CD4-positive, CD25-positive, alpha-beta regulatory T cell (primary cell): ENCODE measurements around the gene RALGAPB. TPM values are rescaled to one million over a fixed set of nuclear protein-coding genes. Genes with fewer than 3 reads are reported as not detected.
"Not testable (repeated sequence)": the region's sequence is repeated elsewhere in the genome, so short reads cannot be mapped to it uniquely, and the experiment has no call there.

Source experiments
- ATAC-seq, 2 donors: fragments of 150-1000 bp; cut with Tn5 transposase; one replicate each; pipeline ENCODE4 v1.10.0; 2021; ENCODE audit warnings: low read depth in 2 of 2, moderate number of reproducible peaks in 2 of 2, moderate library complexity in 1 of 2
- DNase-seq, 3 donors: peaks; one replicate each; pipeline versions ENCODE4 v3.0.0 to v3.0.0-alpha.2; 2012 to 2022; ENCODE audit warnings: mixed read lengths in 1 of 3
- H3K27ac ChIP-seq: one replicate; pipeline ENCODE4 v1.7.0; 2013; ENCODE audit warnings: mild to moderate bottlenecking, low read length; ENCODE audit not compliant: insufficient read depth, poor library complexity, severe bottlenecking
- H3K27me3 ChIP-seq: one replicate; pipeline ENCODE4 v1.7.0; 2013; ENCODE audit warnings: low read length; ENCODE audit not compliant: control insufficient read depth, insufficient read depth
- H3K36me3 ChIP-seq: one replicate; pipeline ENCODE4 v1.7.0; 2013; ENCODE audit warnings: mild to moderate bottlenecking, low read length, moderate library complexity; ENCODE audit not compliant: control insufficient read depth, insufficient read depth
- H3K4me1 ChIP-seq: 2 replicates; pipeline ENCODE4 v1.7.0; 2013; ENCODE audit warnings: mild to moderate bottlenecking, low read length; ENCODE audit not compliant: insufficient read depth, control insufficient read depth, poor library complexity, severe bottlenecking
- H3K4me3 ChIP-seq: one replicate; pipeline ENCODE4 v1.7.0; 2013; ENCODE audit warnings: low read depth, mild to moderate bottlenecking, low read length, moderate library complexity
- H3K9me3 ChIP-seq, 2 experiments: 1 replicate in 1 of 2; 2 replicates in 1 of 2; pipeline ENCODE4 v1.7.0; 2013; ENCODE audit warnings: low read length in 2 of 2, mild to moderate bottlenecking in 1 of 2, moderate library complexity in 1 of 2; ENCODE audit not compliant: control insufficient read depth in 2 of 2
- H3K27ac Mint-ChIP-seq, 3 donors: one replicate each; pipeline ENCODE4 v1.8.0; 2020 to 2022; ENCODE audit warnings: mild to moderate bottlenecking in 3 of 3, mixed read lengths in 3 of 3, moderate library complexity in 2 of 3
- H3K27me3 Mint-ChIP-seq: one replicate; pipeline ENCODE4 v1.8.0; 2022; ENCODE audit warnings: mild to moderate bottlenecking, mixed read lengths
- H3K36me3 Mint-ChIP-seq: one replicate; pipeline ENCODE4 v1.8.0; 2020; ENCODE audit warnings: mixed read lengths
- H3K4me1 Mint-ChIP-seq, 4 donors: one replicate each; pipeline ENCODE4 v1.8.0; 2020 to 2022; ENCODE audit warnings: mixed read lengths in 4 of 4, mild to moderate bottlenecking in 1 of 4
- H3K4me3 Mint-ChIP-seq, 4 donors: one replicate each; pipeline ENCODE4 v1.8.0; 2020 to 2022; ENCODE audit warnings: mild to moderate bottlenecking in 4 of 4, mixed read lengths in 4 of 4, moderate library complexity in 3 of 4
- H3K9me3 Mint-ChIP-seq, 7 donors: one replicate each; pipeline ENCODE4 v1.8.0; 2020 to 2022; ENCODE audit warnings: mixed read lengths in 7 of 7, mild to moderate bottlenecking in 3 of 7, moderate library complexity in 2 of 7
- polyA plus RNA-seq, 4 donors: library from polyadenylated mRNA; unstranded; fragments of 300-500 nt; fragmentation: Illumina TruSeq; gene quantifications; one replicate each; pipeline ENCODE4 v1.2.3, GENCODE V29; 2021
- total RNA-seq: library from RNA; stranded (reverse); gene quantifications from one replicate; pipeline ENCODE4 v1.2.3, GENCODE V29; 2022

The RALGAPB gene
- total and polyA plus RNA-seq, 5 donors from 2014 or later, result 10.7 to 59.1 (median 11.1) TPM

DNA sequence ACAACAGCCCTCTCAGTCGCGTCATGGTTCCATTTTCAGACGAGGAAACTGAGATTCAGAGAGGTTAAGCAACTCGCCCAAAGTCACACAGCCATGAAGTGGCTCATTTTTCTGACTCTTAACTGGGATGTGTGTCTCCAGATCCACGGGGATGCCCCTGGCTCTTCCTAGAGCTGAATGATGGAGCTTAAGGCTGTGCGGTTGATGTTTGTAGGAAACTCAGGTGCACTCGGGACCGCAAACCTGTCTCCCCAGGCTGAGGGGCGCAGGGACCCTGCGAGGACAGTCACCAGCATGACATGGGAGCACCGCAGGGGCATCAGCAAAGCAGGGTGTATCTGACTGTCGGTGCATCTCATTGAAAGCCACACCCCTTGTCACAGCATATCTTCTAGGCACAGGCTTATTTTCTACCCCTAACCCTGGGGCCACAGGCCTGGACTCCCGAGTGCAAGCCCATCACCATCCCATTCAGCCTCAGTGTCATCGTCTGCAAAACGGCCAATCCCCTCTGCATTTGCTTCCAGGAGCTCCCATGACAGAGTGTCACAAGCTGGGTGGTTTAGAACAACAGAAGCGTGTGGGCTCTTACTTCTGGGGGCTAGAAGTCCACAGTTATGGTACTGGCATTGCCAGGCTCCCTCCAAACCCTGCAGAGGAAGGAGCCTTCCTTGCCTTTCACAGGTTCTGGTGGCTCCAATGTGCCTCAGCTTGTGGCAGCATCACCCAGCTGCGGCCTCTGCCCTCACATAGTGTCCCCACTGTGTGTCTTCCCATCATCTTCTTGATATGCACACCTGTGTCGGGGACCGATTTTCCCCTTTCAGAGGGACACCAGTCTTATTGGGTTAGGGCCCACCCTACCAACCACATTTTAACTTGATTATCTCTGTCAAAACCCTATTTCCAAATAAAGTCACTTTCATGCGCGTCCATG is 119.1 kb downstream of the RALGAPB start:
- ATAC-seq (no peak), DNase-seq (no peak)
- Histone ChIP-seq H3K27me3 (no peaks in the 10 kb centered on the region), H3K9me3 (no peaks in the 10 kb centered on the region), H3K4me3 (no peak overlapping the region), H3K27ac (no peak overlapping the region), H3K4me1 (no peaks in the 10 kb centered on the region), H3K36me3 (no peaks in the 10 kb centered on the region)
- H3K4me3 Mint-ChIP-seq, result no peak overlapping the region
- H3K9me3 Mint-ChIP-seq, result no peaks in the 10 kb centered on the region
- H3K27me3 Mint-ChIP-seq, result peaks cover 6% of the 10 kb centered on the region
- no peak overlapping the region for H3K27ac Mint-ChIP-seq
- no peaks in the 10 kb centered on the region for H3K4me1 Mint-ChIP-seq
- no peaks in the 10 kb centered on the region for H3K36me3 Mint-ChIP-seq

GRCh38 chr20:38592411-38592790 is 119.8 kb downstream of the RALGAPB start:
- not testable (repeated sequence) for ATAC-seq, H3K9me3 ChIP-seq, H3K4me1 ChIP-seq, H3K27me3 ChIP-seq, H3K36me3 ChIP-seq, H3K36me3 Mint-ChIP-seq, H3K4me3 Mint-ChIP-seq, H3K27ac Mint-ChIP-seq, H3K9me3 Mint-ChIP-seq, H3K4me1 Mint-ChIP-seq, DNase-seq, H3K4me3 ChIP-seq, H3K27ac ChIP-seq
- peaks cover 10% of the 10 kb centered on the region for H3K27me3 Mint-ChIP-seq

DNA sequence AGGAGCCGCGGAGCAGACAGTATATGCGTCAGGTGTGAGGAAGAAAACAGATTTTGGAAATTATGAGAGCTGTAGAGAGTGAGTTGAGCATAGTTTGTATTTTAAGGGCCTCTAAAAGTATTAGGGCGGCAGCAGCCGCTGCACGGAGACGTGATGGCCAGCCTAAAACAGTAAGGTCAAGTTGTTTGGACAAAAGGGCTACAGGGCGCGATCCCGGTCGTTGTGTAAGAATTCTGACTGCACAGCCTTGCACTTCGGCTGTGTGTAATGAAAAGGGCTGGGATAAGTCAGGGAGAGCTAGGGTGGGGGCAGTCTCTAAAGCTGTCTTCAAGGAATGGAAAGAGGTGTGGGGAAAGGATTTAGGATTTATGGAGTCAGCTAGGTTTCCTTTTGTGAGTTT is 121.6 kb downstream of the RALGAPB start:
- peaks cover 22% of the 10 kb centered on the region for H3K27me3 Mint-ChIP-seq
- H3K4me3 Mint-ChIP-seq, H3K9me3 Mint-ChIP-seq, H3K27me3 ChIP-seq, H3K4me3 ChIP-seq, H3K36me3 ChIP-seq, H3K36me3 Mint-ChIP-seq, ATAC-seq, DNase-seq, H3K4me1 ChIP-seq, H3K27ac ChIP-seq, H3K27ac Mint-ChIP-seq, H3K4me1 Mint-ChIP-seq, H3K9me3 ChIP-seq: not testable (repeated sequence)

DNA sequence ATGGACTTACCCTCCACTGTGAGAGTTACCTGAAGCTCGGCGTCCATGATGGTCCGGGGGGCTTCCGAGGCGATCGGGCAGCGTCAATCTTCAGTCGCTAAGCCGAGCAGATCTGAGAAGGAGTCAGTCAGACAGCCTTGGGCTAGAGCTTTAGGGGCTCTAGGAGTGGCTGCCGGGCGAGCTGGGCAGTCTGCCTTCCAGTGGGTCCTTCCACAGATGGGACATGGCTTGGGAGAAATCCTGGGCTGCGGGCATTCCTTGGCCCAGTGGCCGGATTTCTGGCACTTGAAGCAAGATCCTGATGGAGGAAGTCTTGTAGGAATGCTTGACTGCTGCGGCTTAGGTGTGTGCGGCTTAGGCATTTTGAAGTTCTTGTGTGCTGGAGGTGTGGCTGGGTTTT is 123.2 kb downstream of the RALGAPB start:
- H3K27me3 ChIP-seq, H3K36me3 ChIP-seq, H3K9me3 Mint-ChIP-seq, ATAC-seq, H3K4me3 ChIP-seq, H3K27ac ChIP-seq, H3K4me1 ChIP-seq, H3K4me1 Mint-ChIP-seq, DNase-seq, H3K4me3 Mint-ChIP-seq, H3K27ac Mint-ChIP-seq, H3K36me3 Mint-ChIP-seq, H3K9me3 ChIP-seq: not testable (repeated sequence)
- H3K27me3 Mint-ChIP-seq, result peaks cover 37% of the 10 kb centered on the region

DNA sequence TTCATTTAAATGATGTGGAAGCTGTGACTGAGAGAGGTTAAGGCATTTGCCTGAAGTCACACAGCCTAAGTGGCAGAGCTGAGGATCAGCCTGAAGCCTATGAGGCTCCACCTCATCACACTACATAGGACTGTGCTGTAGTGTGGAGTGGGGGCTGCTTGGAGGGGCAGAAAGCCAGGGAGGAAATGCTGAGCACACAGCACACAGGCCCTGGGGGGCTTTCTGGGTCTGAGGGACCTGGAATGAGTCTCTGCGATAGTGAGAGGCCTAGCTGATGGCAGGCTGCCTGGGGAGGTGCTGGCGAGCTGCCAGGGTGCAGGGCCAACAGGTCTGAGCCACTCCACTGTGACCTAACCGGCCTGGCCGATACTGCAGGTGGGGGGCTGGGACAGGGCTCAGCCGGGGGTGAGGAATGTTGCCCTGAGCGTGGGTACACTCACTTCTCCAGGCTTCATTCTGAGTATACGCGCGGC is 126.8 kb downstream of the RALGAPB start:
- Mint-ChIP-seq H3K4me3 (no peak overlapping the region), H3K4me1 (peaks cover 0 to 5% (median under 1%) of the 10 kb centered on the region in 4 donors), H3K27ac (no peak overlapping the region), H3K27me3 (peaks cover 63% of the 10 kb centered on the region), H3K36me3 (no peaks in the 10 kb centered on the region), H3K9me3 (peaks cover 0 to 5% (median 0%) of the 10 kb centered on the region in 7 donors)
- Histone ChIP-seq H3K9me3 (no peaks in the 10 kb centered on the region), H3K4me1 (no peaks in the 10 kb centered on the region), H3K4me3 (no peak overlapping the region), H3K36me3 (no peaks in the 10 kb centered on the region), H3K27me3 (peaks cover 19% of the 10 kb centered on the region), H3K27ac (no peak overlapping the region)
- DNase-seq, result no peak
- no peak for ATAC-seq

GRCh38 chr20:38600057-38600456 is 127.4 kb downstream of the RALGAPB start:
- Histone ChIP-seq H3K36me3 (no peaks in the 10 kb centered on the region), H3K4me3 (no peak overlapping the region), H3K4me1 (no peaks in the 10 kb centered on the region), H3K9me3 (no peaks in the 10 kb centered on the region), H3K27me3 (peaks cover 22% of the 10 kb centered on the region), H3K27ac (no peak overlapping the region)
- Mint-ChIP-seq H3K4me1 (peaks cover 0 to 5% (median under 1%) of the 10 kb centered on the region in 4 donors), H3K36me3 (no peaks in the 10 kb centered on the region), H3K27me3 (peaks cover 66% of the 10 kb centered on the region), H3K4me3 (no peak overlapping the region), H3K9me3 (peaks cover 0 to 5% (median 0%) of the 10 kb centered on the region in 7 donors), H3K27ac (no peak overlapping the region)
- DNase-seq (no peak), ATAC-seq (no peak)

GRCh38 chr20:38601216-38602184 is 128.9 kb downstream of the RALGAPB start, which contains the start of gene ARHGAP40:
Gene ARHGAP40 (plus strand): TSS chr20:38601809.
- Mint-ChIP-seq H3K27me3 (peaks cover 73% of the 10 kb centered on the region), H3K9me3 (peaks cover 0 to 5% (median 0%) of the 10 kb centered on the region in 7 donors), H3K4me1 (peaks cover 0 to 5% (median under 1%) of the 10 kb centered on the region in 4 donors), H3K4me3 (no peak within 1 kb of the TSS), H3K36me3 (no peaks in the 10 kb centered on the region), H3K27ac (no peak within 1 kb of the TSS)
- DNase-seq, result no peak
- Histone ChIP-seq H3K9me3 (no peaks in the 10 kb centered on the region), H3K36me3 (no peaks in the 10 kb centered on the region), H3K4me3 (no peak within 1 kb of the TSS), H3K4me1 (no peaks in the 10 kb centered on the region), H3K27me3 (peaks cover 28% of the 10 kb centered on the region), H3K27ac (no peak within 1 kb of the TSS)
- ATAC-seq, result peak; percentile 37 to 42
